VCaP (cell line): ENCODE measurements around the gene FMNL2.

Experiments
- H3K27ac ChIP-seq: fragments of 450-650 bp; 2 replicates; pipeline ENCODE4 v1.5.1; 2017
- CTCF ChIP-seq: fragments of 450-650 bp; conservative IDR thresholded peaks from 2 replicates; pipeline ENCODE4 v1.5.1; 2017; ENCODE audit warnings: mild to moderate bottlenecking, moderate library complexity

The FMNL2 gene

DNA sequence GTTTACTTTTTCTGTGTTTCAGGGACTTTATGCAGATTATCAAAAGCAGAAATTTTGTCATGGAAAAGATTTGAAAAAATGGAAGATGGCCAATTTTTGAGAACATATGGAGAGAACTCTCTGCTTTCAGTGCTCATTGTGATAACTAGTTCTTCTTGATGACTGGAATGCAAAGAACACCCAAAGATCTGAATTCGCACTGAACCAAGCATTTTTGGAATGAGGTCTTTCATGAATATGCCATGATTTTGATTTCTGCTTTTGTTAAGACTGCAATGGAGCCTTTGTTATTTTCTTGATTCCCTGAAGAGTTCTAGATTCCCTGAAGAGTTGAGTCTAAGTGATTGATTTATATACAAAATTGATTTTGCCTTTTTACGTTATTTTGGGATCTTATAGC lies 124.1 kb downstream of the FMNL2 start:
- TF ChIP-seq CTCF, result no peak
- H3K27ac ChIP-seq, result no peak overlapping the region

- H3K27ac ChIP-seq, result no peak overlapping the region
- no peak for TF ChIP-seq CTCF
These were observed 125.6 kb downstream of the FMNL2 start for GRCh38 chr2:152460567-152460966.

DNA sequence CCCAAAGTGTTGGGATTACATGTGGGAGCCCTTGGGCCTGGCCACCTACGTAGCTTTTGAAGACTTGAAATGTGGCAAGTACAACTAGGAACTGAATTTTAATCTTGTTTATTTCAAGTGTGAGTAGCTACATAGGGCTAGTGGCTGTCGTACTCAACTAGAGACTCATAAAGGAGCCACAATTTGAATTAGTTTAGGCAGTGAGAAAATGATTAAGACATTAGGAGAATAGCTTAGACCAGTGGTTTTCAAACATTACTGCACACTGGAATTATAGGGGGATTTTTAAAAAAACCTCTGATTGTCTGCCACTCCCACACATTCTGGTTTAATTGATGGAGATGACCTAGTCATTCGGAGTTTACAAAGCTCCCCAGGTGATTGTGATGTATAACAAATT lies 127.1 kb downstream of the FMNL2 start:
- no peak for TF ChIP-seq CTCF
- no peak overlapping the region for H3K27ac ChIP-seq

- TF ChIP-seq CTCF, result no peak
- H3K27ac ChIP-seq, result no peak overlapping the region
These were observed 127.8 kb downstream of the FMNL2 start for GRCh38 chr2:152462779-152463178.

GRCh38 chr2:152464851-152465470 lies 130.0 kb downstream of the FMNL2 start:
- H3K27ac ChIP-seq, result no peak overlapping the region
- no peak for TF ChIP-seq CTCF

DNA sequence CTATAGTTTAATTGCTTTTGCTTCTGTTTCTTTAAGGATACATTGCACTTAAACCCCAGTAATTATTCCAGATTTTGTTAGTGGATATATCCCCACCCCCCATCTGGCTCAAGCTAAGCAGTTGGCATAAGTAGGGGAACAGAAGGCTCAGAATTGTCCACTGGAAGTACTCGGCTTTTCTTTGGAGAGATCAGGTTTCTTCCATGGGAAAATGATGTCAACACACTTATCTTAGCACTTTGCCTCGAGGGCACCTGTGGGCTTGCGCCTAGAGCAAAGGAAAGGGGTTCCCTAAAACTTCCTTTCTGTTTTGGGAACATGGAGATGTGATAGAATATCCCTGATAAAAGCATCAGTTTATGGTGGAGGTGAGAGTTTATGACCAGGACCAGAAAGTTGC lies 130.6 kb downstream of the FMNL2 start:
- no peak overlapping the region for H3K27ac ChIP-seq
- no peak for TF ChIP-seq CTCF

GRCh38 chr2:152466041-152466440 lies 131.1 kb downstream of the FMNL2 start:
- no peak overlapping the region for H3K27ac ChIP-seq
- TF ChIP-seq CTCF, result no peak
